T-helper 2 cell treated with Interferon-gamma antibody and Interleukin-4, amounts not matched to agents 5 μg/mL and 100 μg/mL, for 36 hours (primary cell): ENCODE data around the gene UBE2R2.

ENCODE experiments used
- DNase-seq: peaks from one replicate; pipeline ENCODE4 v3.0.0; 2021; ENCODE audit warnings: low spot score
- H3K27ac Mint-ChIP-seq: one replicate; pipeline ENCODE4 v1.8.0; 2021; ENCODE audit warnings: mild to moderate bottlenecking, mixed read lengths
- H3K27me3 Mint-ChIP-seq: one replicate; pipeline ENCODE4 v1.8.0; 2021; ENCODE audit warnings: low read depth, mixed read lengths
- H3K36me3 Mint-ChIP-seq: one replicate; pipeline ENCODE4 v1.8.0; 2021; ENCODE audit warnings: low read depth, mixed read lengths
- H3K4me1 Mint-ChIP-seq: one replicate; pipeline ENCODE4 v1.8.0; 2021; ENCODE audit warnings: low read depth, mixed read lengths
- H3K4me3 Mint-ChIP-seq: one replicate; pipeline ENCODE4 v1.8.0; 2022; ENCODE audit warnings: mild to moderate bottlenecking, moderate library complexity, mixed read lengths
- H3K9me3 Mint-ChIP-seq: one replicate; pipeline ENCODE4 v1.8.0; 2021; ENCODE audit warnings: mixed read lengths

The UBE2R2 gene

GRCh38 chr9:33964086-33964768, 147.3 kb downstream of the UBE2R2 start:
- H3K4me3 Mint-ChIP-seq = no peak overlapping the region
- peaks cover 2% of the 10 kb centered on the region for H3K4me1 Mint-ChIP-seq
- H3K9me3 Mint-ChIP-seq = no peaks in the 10 kb centered on the region
- H3K36me3 Mint-ChIP-seq = peaks cover 21% of the 10 kb centered on the region
- no peaks in the 10 kb centered on the region for H3K27me3 Mint-ChIP-seq
- no peak overlapping the region for H3K27ac Mint-ChIP-seq
- DNase-seq = no peak
